Dedifferentiated amniotic fluid mesenchymal stem cell (primary cell): ENCODE data around the gene SFN.

Source experiments
- DNase-seq: peaks from one replicate; pipeline ENCODE4 v3.0.0-alpha.2; 2016; ENCODE audit errors: extremely low spot score

The SFN gene

DNA sequence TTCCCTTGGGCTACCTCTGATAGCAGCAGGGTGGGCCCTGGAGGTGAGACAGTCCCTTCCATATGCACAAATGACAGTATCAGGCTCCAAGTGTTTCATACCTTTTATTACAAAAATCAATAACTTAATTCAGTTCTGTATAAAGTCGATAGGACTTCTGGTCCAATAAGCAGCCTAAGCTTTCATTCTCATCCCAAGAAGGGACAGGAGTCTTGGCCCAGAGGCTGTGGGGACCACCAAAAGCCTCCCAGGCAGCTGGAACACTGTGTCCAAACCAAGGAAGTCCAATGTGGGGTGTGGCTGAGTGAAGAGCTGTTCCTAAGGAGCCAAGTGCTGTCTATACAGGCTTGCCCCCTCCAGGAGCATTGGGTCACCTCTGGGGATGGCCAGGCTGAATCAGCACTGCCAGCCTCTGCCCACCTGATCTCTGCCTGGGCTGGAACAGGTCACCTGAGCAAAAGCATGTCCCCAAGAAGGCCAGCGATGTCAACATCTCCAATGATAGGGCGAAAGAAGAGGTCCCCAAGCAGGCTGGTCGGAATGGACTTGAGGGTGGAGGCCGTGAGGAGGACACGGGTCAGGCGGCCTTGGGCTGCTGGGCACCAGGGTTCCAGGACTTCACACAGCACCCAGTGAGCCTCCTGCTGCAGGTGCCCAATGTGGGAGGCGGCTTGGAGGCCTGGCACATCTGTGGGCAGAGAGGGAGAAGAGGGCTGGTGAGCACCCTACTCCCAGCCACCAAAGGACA is 48.6 kb downstream of the SFN start:
- no peak for DNase-seq

DNA sequence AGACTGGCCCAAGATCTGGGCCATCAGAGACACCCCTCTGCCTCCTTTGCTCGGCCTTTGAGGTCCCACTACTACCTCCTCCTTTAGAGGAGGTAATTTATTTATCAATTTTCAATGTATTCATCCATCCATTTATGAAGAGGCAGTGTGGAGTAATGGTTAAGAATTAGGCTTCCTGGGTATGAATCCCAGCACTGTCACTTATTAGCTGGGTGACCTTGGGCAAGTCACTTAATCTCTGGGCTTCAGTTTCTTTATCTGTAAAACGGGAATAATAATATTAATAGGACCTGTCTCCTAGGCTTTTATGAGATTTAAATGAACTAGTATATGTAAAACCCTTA is 49.2 kb downstream of the SFN start:
- no peak for DNase-seq

DNA sequence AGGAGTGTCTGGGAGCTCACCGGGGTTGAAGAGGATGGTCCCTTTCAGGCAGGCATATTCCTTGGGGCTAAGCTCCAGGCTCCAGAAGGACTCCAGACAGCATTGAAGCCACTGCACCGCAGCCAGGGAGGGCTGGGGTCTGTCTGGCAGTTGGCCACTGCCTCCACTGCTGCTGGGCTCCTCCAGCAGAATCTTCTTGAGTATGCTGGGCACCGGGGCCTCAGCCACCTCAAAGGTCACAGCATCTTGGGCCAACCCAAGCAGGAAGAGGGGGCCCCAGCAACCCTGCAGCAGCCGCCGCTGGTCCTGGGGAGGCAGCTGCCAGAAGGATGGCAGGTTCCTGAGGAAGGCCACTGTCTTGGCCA is 50.4 kb downstream of the SFN start:
- DNase-seq, result no peak
